H9 (cell line): ENCODE results near the gene ACCSL. TPM values are rescaled to one million over a fixed set of nuclear protein-coding genes. Genes with fewer than 3 reads are reported as not detected.
A peak's percentile ranks its signal among the peaks of the same experiment; 100 is the strongest.

Experiments
- DNase-seq: peaks from one replicate; pipeline ENCODE4 v3.0.0-alpha.2; 2017
- H2AFZ ChIP-seq: one replicate; pipeline ENCODE4 v1.6.1; 2013; ENCODE audit warnings: mild to moderate bottlenecking, low read length, control low read depth, moderate library complexity
- H2AK5ac ChIP-seq: 2 replicates; pipeline ENCODE4 v1.6.1; 2013; ENCODE audit warnings: low read length, control low read depth, mixed read lengths; ENCODE audit not compliant: insufficient read length
- H2BK120ac ChIP-seq: one replicate; pipeline ENCODE4 v1.6.1; 2013; ENCODE audit warnings: low read depth, mild to moderate bottlenecking, low read length, control low read depth, inconsistent platforms; ENCODE audit not compliant: poor library complexity, severe bottlenecking
- H2BK12ac ChIP-seq: 2 replicates; pipeline ENCODE4 v1.6.1; 2013; ENCODE audit warnings: low read length, control low read depth, mixed read lengths, low read depth; ENCODE audit not compliant: insufficient read length
- H2BK15ac ChIP-seq: 2 replicates; pipeline ENCODE4 v1.6.1; 2013; ENCODE audit warnings: low read depth, low read length, control low read depth
- H2BK20ac ChIP-seq: one replicate; pipeline ENCODE4 v1.6.1; 2013; ENCODE audit warnings: low read depth, mild to moderate bottlenecking, low read length, control low read depth, inconsistent platforms; ENCODE audit not compliant: poor library complexity, severe bottlenecking
- H2BK5ac ChIP-seq: 2 replicates; pipeline ENCODE4 v1.6.1; 2013; ENCODE audit warnings: low read length, control low read depth, mixed read lengths; ENCODE audit not compliant: insufficient read length
- H3K14ac ChIP-seq: 2 replicates; pipeline ENCODE4 v1.6.1; 2013; ENCODE audit warnings: low read length, control low read depth; ENCODE audit not compliant: insufficient read depth
- H3K18ac ChIP-seq: 2 replicates; pipeline ENCODE4 v1.6.1; 2013; ENCODE audit warnings: low read depth, mild to moderate bottlenecking, mixed read lengths, low read length, control low read depth; ENCODE audit not compliant: insufficient read length
- H3K23ac ChIP-seq: 2 replicates; pipeline ENCODE4 v1.6.1; 2013; ENCODE audit warnings: low read length, control low read depth, mixed read lengths, low read depth; ENCODE audit not compliant: insufficient read length
- H3K23me2 ChIP-seq: 2 replicates; pipeline ENCODE4 v1.6.1; 2013; ENCODE audit warnings: low read depth, mild to moderate bottlenecking, mixed read lengths, low read length, control low read depth; ENCODE audit not compliant: insufficient read length, poor library complexity, severe bottlenecking
- H3K27ac ChIP-seq: 2 replicates; pipeline ENCODE4 v1.5.1; 2013; ENCODE audit warnings: low read length, control low read depth, mixed read lengths, low read depth; ENCODE audit not compliant: insufficient read length
- H3K27me3 ChIP-seq: 2 replicates; pipeline ENCODE4 v1.6.1; 2013; ENCODE audit warnings: low read length, control low read depth, inconsistent platforms; ENCODE audit not compliant: insufficient read depth
- H3K4ac ChIP-seq: 2 replicates; pipeline ENCODE4 v1.6.1; 2013; ENCODE audit warnings: low read depth, mild to moderate bottlenecking, control low read depth, inconsistent platforms, low read length, moderate library complexity
- H3K4me1 ChIP-seq: 2 replicates; pipeline ENCODE4 v1.6.1; 2013; ENCODE audit warnings: low read length, control low read depth, inconsistent platforms; ENCODE audit not compliant: insufficient read depth
- H3K4me2 ChIP-seq: 2 replicates; pipeline ENCODE4 v1.6.1; 2013; ENCODE audit warnings: low read length, control low read depth, mixed read lengths; ENCODE audit not compliant: insufficient read length, insufficient read depth
- H3K56ac ChIP-seq: 2 replicates; pipeline ENCODE4 v1.6.1; 2013; ENCODE audit warnings: low read depth, mild to moderate bottlenecking, mixed read lengths, low read length, control low read depth; ENCODE audit not compliant: insufficient read length
- H3K79me1 ChIP-seq: 2 replicates; pipeline ENCODE4 v1.6.1; 2013; ENCODE audit warnings: low read depth, mild to moderate bottlenecking, moderate library complexity, low read length, control low read depth, inconsistent platforms; ENCODE audit not compliant: insufficient read depth, poor library complexity, severe bottlenecking
- H3K79me2 ChIP-seq: 2 replicates; pipeline ENCODE4 v1.6.1; 2013; ENCODE audit warnings: low read length, control low read depth, inconsistent platforms; ENCODE audit not compliant: insufficient read depth
- H3K9ac ChIP-seq: 2 replicates; pipeline ENCODE4 v1.6.1; 2013; ENCODE audit warnings: low read length, control low read depth, mixed read lengths; ENCODE audit not compliant: insufficient read length; ENCODE audit errors: extremely low read depth
- H3K9me3 ChIP-seq: one replicate; pipeline ENCODE4 v1.6.1; 2013; ENCODE audit warnings: low read depth, low read length, inconsistent platforms; ENCODE audit not compliant: control insufficient read depth
- H3T11ph ChIP-seq: one replicate; pipeline ENCODE4 v1.6.1; 2013; ENCODE audit warnings: mild to moderate bottlenecking, low read length, control low read depth, inconsistent platforms
- H4K20me1 ChIP-seq: one replicate; pipeline ENCODE4 v1.6.1; 2013; ENCODE audit not compliant: control insufficient read depth, insufficient read length, insufficient read depth
- H4K5ac ChIP-seq: 2 replicates; pipeline ENCODE4 v1.6.1; 2013; ENCODE audit warnings: low read depth, mild to moderate bottlenecking, mixed read lengths, low read length, control low read depth; ENCODE audit not compliant: insufficient read length
- H4K8ac ChIP-seq: replicated peaks from 2 replicates; pipeline ENCODE4 v1.6.1; 2013; ENCODE audit warnings: low read length, control low read depth, mixed read lengths, low read depth; ENCODE audit not compliant: insufficient read length
- H4K91ac ChIP-seq: 2 replicates; pipeline ENCODE4 v1.6.1; 2013; ENCODE audit warnings: low read depth, mild to moderate bottlenecking, moderate library complexity, mixed read lengths, low read length, control low read depth; ENCODE audit not compliant: insufficient read length
- H3K27ac Mint-ChIP-seq, 3 experiments: 2 replicates in 2 of 3; 3 replicates in 1 of 3; pipeline ENCODE4 v1.8.0; 2020 to 2021; ENCODE audit warnings: mixed read lengths in 3 of 3, mild to moderate bottlenecking in 1 of 3, moderate library complexity in 1 of 3
- H3K27me3 Mint-ChIP-seq: 2 replicates; pipeline ENCODE4 v1.8.0; 2021; ENCODE audit warnings: low read depth, mild to moderate bottlenecking, moderate library complexity, mixed read lengths
- H3K36me3 Mint-ChIP-seq, 3 experiments: 2 replicates in 2 of 3; 3 replicates in 1 of 3; pipeline ENCODE4 v1.8.0; 2020 to 2021; ENCODE audit warnings: low read depth in 3 of 3, mixed read lengths in 3 of 3; ENCODE audit not compliant: insufficient read depth in 1 of 3
- H3K4me1 Mint-ChIP-seq, 2 experiments: 2 replicates each; pipeline ENCODE4 v1.8.0; 2020; ENCODE audit warnings: mixed read lengths in 2 of 2
- H3K4me3 Mint-ChIP-seq, 2 experiments: 2 replicates in 1 of 2; 3 replicates in 1 of 2; pipeline ENCODE4 v1.8.0; 2020 to 2021; ENCODE audit warnings: mild to moderate bottlenecking in 2 of 2, mixed read lengths in 2 of 2, moderate library complexity in 1 of 2
- H3K9me3 Mint-ChIP-seq, 2 experiments: 2 replicates in 1 of 2; 3 replicates in 1 of 2; pipeline ENCODE4 v1.8.0; 2020; ENCODE audit warnings: mild to moderate bottlenecking in 2 of 2, mixed read lengths in 2 of 2, moderate library complexity in 1 of 2
- CTCF ChIP-seq: fragments of 200-600 bp; sonication (generic); conservative IDR thresholded peaks from 3 replicates; pipeline ENCODE4 v1.8.0; 2021; ENCODE audit warnings: antibody characterized with exemption, mild to moderate bottlenecking
- WGBS: extraction: QIAGEN DNeasy Blood & Tissue Kit; methylation state at CpG from one replicate; pipeline ENCODE4 v1.1.7; 2013; ENCODE audit warnings: missing lambda C conversion rate, low lambda C conversion rate, mixed read lengths; ENCODE audit not compliant: insufficient read length; ENCODE audit errors: extremely low coverage; 5-methylcytosine and 5-hydroxymethylcytosine counted together
- total RNA-seq: library from RNA; stranded (reverse); gene quantifications from 2 replicates; pipeline ENCODE4 v1.2.1, GENCODE V29; 2021

The ACCSL gene
- total RNA-seq, 1 experiment from 2014 or later: not detected

- Histone ChIP-seq H3K4me1 (no peaks in the 10 kb centered on the region), H3K4ac (no peak overlapping the region), H4K8ac (no peak overlapping the region), H3K9ac (no peak overlapping the region), H4K5ac (no peak overlapping the region), H2AK5ac (no peak overlapping the region), H3K27me3 (no peaks in the 10 kb centered on the region), H3K4me2 (peak overlapping the region; percentile 57), H3K23me2 (peaks cover 13% of the 10 kb centered on the region), H2BK12ac (peak overlapping the region; percentile 41), H2BK5ac (no peak overlapping the region), H3K14ac (no peak overlapping the region), H3K23ac (no peak overlapping the region), H3K9me3 (no peaks in the 10 kb centered on the region), H2BK120ac (no peak overlapping the region), H2AFZ (no peak overlapping the region), H3K79me1 (no peaks in the 10 kb centered on the region), H3K79me2 (no peaks in the 10 kb centered on the region), H4K91ac (no peak overlapping the region), H3K56ac (no peak overlapping the region), H4K20me1 (no peaks in the 10 kb centered on the region), H2BK15ac (no peak overlapping the region), H3T11ph (no peak overlapping the region), H3K18ac (peak overlapping the region; percentile 29), H3K27ac (peak overlapping the region; percentile 65), H2BK20ac (no peak overlapping the region)
- WGBS: no CpG with 5 or more reads among the region's 4 CpGs
- H3K4me1 Mint-ChIP-seq: peaks cover 31 to 36% of the 10 kb centered on the region in 2 experiments
- H3K9me3 Mint-ChIP-seq: peaks cover 0 to 2% of the 10 kb centered on the region in 2 experiments; a peak in 3 of 5 replicates
- no peak for TF ChIP-seq CTCF
- no peak for DNase-seq
- H3K36me3 Mint-ChIP-seq: peaks cover 0 to 5% (median 0%) of the 10 kb centered on the region in 3 experiments; a peak in 4 of 7 replicates
- peaks cover 17% of the 10 kb centered on the region for H3K27me3 Mint-ChIP-seq
- H3K4me3 Mint-ChIP-seq: peak overlapping the region; percentile 77 to 79
- peak overlapping the region; percentile 81 to 97 (median 91) for H3K27ac Mint-ChIP-seq
These were observed 17.4 kb downstream of the ACCSL start for GRCh38 chr11:44065161-44065661.
